ENCODE measurements around the gene MAJIN. TPM values are rescaled to one million over a fixed set of nuclear protein-coding genes. Genes with fewer than 3 reads are reported as not detected.
"Not testable (repeated sequence)": the region's sequence is repeated elsewhere in the genome, so short reads cannot be mapped to it uniquely, and the experiment has no call there.

MAJIN gene
- total RNA-seq, 2 experiments from 2014 or later, result not detected

- no TSS peak for BruUV-seq (replicated peaks)
- CTCF ChIA-PET (ENCODE audit: unreplicated experiment), result interaction anchor here (0.7 kb wide), 1 partner anchor 37 kb away, joined by 3 read pairs; no protein-coding TSS in a partner anchor
- Histone ChIP-seq H3K9me2 (ENCODE audit: insufficient read depth, low read length) (no peaks in the 10 kb centered on the region), H4K20me1 (ENCODE audit: insufficient read depth, low read length) (no peaks in the 10 kb centered on the region), H3K4me3 (ENCODE audit: low read depth, low read length, poor library complexity, severe bottlenecking) (no peak overlapping the region), H3K9me3 (ENCODE audit: low read length) (no peaks in the 10 kb centered on the region), H3K79me2 (ENCODE audit: insufficient read depth, low read depth, low read length) (no peaks in the 10 kb centered on the region), H3K4me2 (ENCODE audit: low read length) (no peak overlapping the region), H3K27ac (ENCODE audit: low read depth, low read length, poor library complexity, severe bottlenecking) (no peak overlapping the region), H3K36me3 (ENCODE audit: insufficient read depth, low read length) (no peaks in the 10 kb centered on the region), H3K4me1 (ENCODE audit: insufficient read depth, low read length, poor library complexity, severe bottlenecking) (peaks cover 8% of the 10 kb centered on the region), H2AFZ (ENCODE audit: low read length) (no peak overlapping the region)
- no peak for DNase-seq (ENCODE audit: low spot score)
- intact Hi-C loops (cut with micrococcal nuclease; ENCODE audit: unreplicated experiment), result no loop called here
- TF ChIP-seq CTCF (conservative IDR thresholded peaks at IDR 0.05; ENCODE audit: low read length) (no peak), EZH2phosphoT487 (IDR thresholded peaks at IDR 0.05; ENCODE audit: borderline replicate concordance, low read depth, low read length) (no peak)
- POLR2A ChIA-PET, result interaction anchor here (0.6 kb wide), 1 partner anchor 164 kb away, joined by 5 read pairs; no protein-coding TSS in a partner anchor
Measured at GRCh38 chr11:65008873-65009272, 37.0 kb upstream of the MAJIN start.

GRCh38 chr11:65008016-65008415, 36.1 kb upstream of the MAJIN start:
- H4K20me1 ChIP-seq (ENCODE audit: insufficient read depth, low read length), result no peaks in the 10 kb centered on the region

GRCh38 chr11:65003968-65004367, 32.1 kb upstream of the MAJIN start:
- H3K4me3 ChIP-seq (ENCODE audit: low read depth, low read length, poor library complexity, severe bottlenecking); BruUV-seq (replicated peaks); H2AFZ ChIP-seq (ENCODE audit: low read length); H4K20me1 ChIP-seq (ENCODE audit: insufficient read depth, low read length); H3K9me2 ChIP-seq (ENCODE audit: insufficient read depth, low read length); H3K4me1 ChIP-seq (ENCODE audit: insufficient read depth, low read length, poor library complexity, severe bottlenecking); DNase-seq (ENCODE audit: low spot score); intact Hi-C loops (cut with micrococcal nuclease; ENCODE audit: unreplicated experiment); H3K79me2 ChIP-seq (ENCODE audit: insufficient read depth, low read depth, low read length); H3K4me2 ChIP-seq (ENCODE audit: low read length); H3K36me3 ChIP-seq (ENCODE audit: insufficient read depth, low read length); H3K27ac ChIP-seq (ENCODE audit: low read depth, low read length, poor library complexity, severe bottlenecking); H3K9me3 ChIP-seq (ENCODE audit: low read length): not testable (repeated sequence)
- ChIA-PET CTCF (ENCODE audit: unreplicated experiment) (interaction anchor here (0.6 kb wide), 1 partner anchor 140 kb away, joined by 3 read pairs; no protein-coding TSS in a partner anchor), POLR2A (interaction anchor here (0.9 to 2.1 kb wide), 2 partner anchors 9 to 99 kb away, joined by 3 to 13 read pairs; no protein-coding TSS in a partner anchor)

More at GRCh38 chr11:65008016-65008415, 36.1 kb upstream of the MAJIN start:
- TF ChIP-seq EZH2phosphoT487 (IDR thresholded peaks at IDR 0.05; ENCODE audit: borderline replicate concordance, low read depth, low read length) (no peak), CTCF (conservative IDR thresholded peaks at IDR 0.05; ENCODE audit: low read length) (peak; percentile 35; the same call in 1 of the 2 replicates)
- intact Hi-C loops (cut with micrococcal nuclease; ENCODE audit: unreplicated experiment), result no loop called here
- no peak overlapping the region for H3K4me3 ChIP-seq (ENCODE audit: low read depth, low read length, poor library complexity, severe bottlenecking)
- H3K4me1 ChIP-seq (ENCODE audit: insufficient read depth, low read length, poor library complexity, severe bottlenecking), result peaks cover 4% of the 10 kb centered on the region
- H2AFZ ChIP-seq (ENCODE audit: low read length), result no peak overlapping the region
- H3K36me3 ChIP-seq (ENCODE audit: insufficient read depth, low read length), result no peaks in the 10 kb centered on the region
- no peaks in the 10 kb centered on the region for H3K9me3 ChIP-seq (ENCODE audit: low read length)
- no peaks in the 10 kb centered on the region for H3K9me2 ChIP-seq (ENCODE audit: insufficient read depth, low read length)
- no TSS peak for BruUV-seq (replicated peaks)
- ChIA-PET POLR2A (no interaction called here), CTCF (ENCODE audit: unreplicated experiment) (interaction anchor here (0.7 kb wide), 1 partner anchor 38 kb away, joined by 3 read pairs; no protein-coding TSS in a partner anchor)
- DNase-seq (ENCODE audit: low spot score), result no peak
- no peak overlapping the region for H3K4me2 ChIP-seq (ENCODE audit: low read length)
- H3K27ac ChIP-seq (ENCODE audit: low read depth, low read length, poor library complexity, severe bottlenecking), result no peak overlapping the region
- no peaks in the 10 kb centered on the region for H3K79me2 ChIP-seq (ENCODE audit: insufficient read depth, low read depth, low read length)
